Measurements from ENCODE around the gene MAS1. TPM values are rescaled to one million over a fixed set of nuclear protein-coding genes. Genes with fewer than 3 reads are reported as not detected.

Gene MAS1
- total and polyA plus RNA-seq, 9 donors = 0.04 to 0.38 (median 0.10) TPM; not detected in 1

DNA sequence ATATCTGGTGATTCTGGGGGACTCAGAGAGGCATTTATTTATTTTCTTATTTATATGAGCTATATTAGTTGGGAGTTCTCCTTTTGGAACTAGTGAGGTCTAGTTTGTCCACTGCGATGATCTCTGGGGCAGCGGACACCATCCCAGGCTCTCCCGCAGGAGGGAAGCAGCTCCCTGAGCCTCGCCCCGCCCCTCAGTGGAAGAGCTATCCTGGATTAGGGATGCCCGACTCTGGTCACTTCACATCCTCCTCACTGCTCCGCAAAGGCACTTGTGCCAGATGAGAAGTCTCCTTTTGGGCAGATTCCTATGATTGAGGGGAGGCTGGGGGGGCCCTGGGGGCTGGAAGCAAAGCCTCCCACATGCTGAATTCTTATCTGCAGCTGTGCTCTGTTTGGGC is 3.6 kb upstream of the MAS1 start:
- Histone ChIP-seq H3K36me3 (no peaks in the 10 kb centered on the region), H3K27ac (no peak overlapping the region), H3K4me1 (ENCODE audit: insufficient read depth) (peaks cover 6% of the 10 kb centered on the region), H3K9me3 (no peaks in the 10 kb centered on the region), H3K4me3 (no peak overlapping the region), H3K27me3 (no peaks in the 10 kb centered on the region)
- DNase-seq = no peak
- 57 to 73% (median 67%) methylated on average over 7 of the region's 7 CpGs for WGBS, 3 donors
- TF ChIP-seq, protein P1, sequence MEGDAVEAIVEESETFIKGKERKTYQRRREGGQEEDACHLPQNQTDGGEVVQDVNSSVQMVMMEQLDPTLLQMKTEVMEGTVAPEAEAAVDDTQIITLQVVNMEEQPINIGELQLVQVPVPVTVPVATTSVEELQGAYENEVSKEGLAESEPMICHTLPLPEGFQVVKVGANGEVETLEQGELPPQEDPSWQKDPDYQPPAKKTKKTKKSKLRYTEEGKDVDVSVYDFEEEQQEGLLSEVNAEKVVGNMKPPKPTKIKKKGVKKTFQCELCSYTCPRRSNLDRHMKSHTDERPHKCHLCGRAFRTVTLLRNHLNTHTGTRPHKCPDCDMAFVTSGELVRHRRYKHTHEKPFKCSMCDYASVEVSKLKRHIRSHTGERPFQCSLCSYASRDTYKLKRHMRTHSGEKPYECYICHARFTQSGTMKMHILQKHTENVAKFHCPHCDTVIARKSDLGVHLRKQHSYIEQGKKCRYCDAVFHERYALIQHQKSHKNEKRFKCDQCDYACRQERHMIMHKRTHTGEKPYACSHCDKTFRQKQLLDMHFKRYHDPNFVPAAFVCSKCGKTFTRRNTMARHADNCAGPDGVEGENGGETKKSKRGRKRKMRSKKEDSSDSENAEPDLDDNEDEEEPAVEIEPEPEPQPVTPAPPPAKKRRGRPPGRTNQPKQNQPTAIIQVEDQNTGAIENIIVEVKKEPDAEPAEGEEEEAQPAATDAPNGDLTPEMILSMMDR (IDR thresholded peaks at IDR 0.05) = no peak
- TF ChIP-seq POLR2A (IDR thresholded peaks at IDR 0.05) (no peak), EP300 (IDR thresholded peaks at IDR 0.05) (no peak)
- intact Hi-C loops (cut with DNase I) = no loop called here

DNA sequence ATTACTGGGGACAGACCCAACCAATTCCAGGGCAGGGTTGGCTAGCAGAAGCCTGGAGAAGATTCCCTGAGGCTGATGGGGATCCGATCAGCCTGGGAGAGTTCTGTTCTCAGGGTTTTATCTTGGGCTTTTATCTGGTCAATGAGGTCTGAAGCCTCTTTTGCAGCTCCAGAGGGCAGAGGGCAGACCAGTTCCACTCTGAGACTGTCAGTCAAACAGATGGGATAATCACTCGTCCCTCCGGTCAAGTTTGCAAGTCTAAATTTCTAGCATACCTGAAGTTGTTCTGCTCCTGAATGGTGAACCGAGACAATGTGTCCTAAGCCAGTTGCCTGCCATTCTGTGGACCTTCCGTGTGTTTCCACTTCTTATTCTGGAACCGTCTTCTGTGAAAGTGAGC is 3.0 kb upstream of the MAS1 start:
- Histone ChIP-seq H3K4me1 (ENCODE audit: insufficient read depth) (peaks cover 6% of the 10 kb centered on the region), H3K36me3 (no peaks in the 10 kb centered on the region), H3K27ac (no peak overlapping the region), H3K9me3 (no peaks in the 10 kb centered on the region), H3K27me3 (no peaks in the 10 kb centered on the region), H3K4me3 (no peak overlapping the region)
- intact Hi-C loops (cut with DNase I) = no loop called here
- 80 to 86% (median 84%) methylated on average over 6 of the region's 6 CpGs for WGBS, 3 donors
- no peak for DNase-seq
- no peak for TF ChIP-seq EP300 (IDR thresholded peaks at IDR 0.05)
- TF ChIP-seq, protein P1 (IDR thresholded peaks at IDR 0.05) = no peak
- TF ChIP-seq POLR2A (IDR thresholded peaks at IDR 0.05) = no peak

- no peaks in the 10 kb centered on the region for H3K27me3 ChIP-seq
- H3K9me3 ChIP-seq = no peaks in the 10 kb centered on the region
- H3K36me3 ChIP-seq = no peaks in the 10 kb centered on the region
- no peak overlapping the region for H3K27ac ChIP-seq
- H3K4me1 ChIP-seq (ENCODE audit: insufficient read depth) = peaks cover 6% of the 10 kb centered on the region
- TF ChIP-seq, protein P1 (IDR thresholded peaks at IDR 0.05) = no peak
- 80 to 92% (median 81%) methylated on average over 7 of the region's 7 CpGs for WGBS, 3 donors
- intact Hi-C loops (cut with DNase I) = no loop called here
- no peak overlapping the region for H3K4me3 ChIP-seq
- no peak for DNase-seq
Observed at GRCh38 chr6:159890201-159890600, 587 bp upstream of the MAS1 start.

GRCh38 chr6:159892053-159892452 is 1.3 kb downstream of the MAS1 start:
- Histone ChIP-seq H3K27ac (no peak overlapping the region), H3K27me3 (no peaks in the 10 kb centered on the region), H3K4me1 (ENCODE audit: insufficient read depth) (peaks cover 6% of the 10 kb centered on the region), H3K4me3 (no peak overlapping the region), H3K36me3 (no peaks in the 10 kb centered on the region), H3K9me3 (no peaks in the 10 kb centered on the region)
- intact Hi-C loops (cut with DNase I) = no loop called here
- no peak for DNase-seq
- TF ChIP-seq, protein P1 (IDR thresholded peaks at IDR 0.05) = no peak
- no peak for TF ChIP-seq POLR2A (IDR thresholded peaks at IDR 0.05)
- no peak for TF ChIP-seq EP300 (IDR thresholded peaks at IDR 0.05)
- 88 to 95% (median 94%) methylated on average over 4 of the region's 4 CpGs for whole genome bisulfite sequencing, 3 donors

GRCh38 chr6:159893064-159893463 is 2.3 kb downstream of the MAS1 start:
- TF ChIP-seq EP300 (IDR thresholded peaks at IDR 0.05) = no peak
- Histone ChIP-seq H3K27ac (no peak overlapping the region), H3K36me3 (no peaks in the 10 kb centered on the region), H3K9me3 (no peaks in the 10 kb centered on the region), H3K27me3 (no peaks in the 10 kb centered on the region), H3K4me1 (ENCODE audit: insufficient read depth) (peaks cover 6% of the 10 kb centered on the region), H3K4me3 (no peak overlapping the region)
- intact Hi-C loops (cut with DNase I) = no loop called here
- whole genome bisulfite sequencing, 3 donors = 95 to 99% (median 96%) methylated on average over 3 of the region's 3 CpGs
- no peak for DNase-seq

Measured in ovary (tissue), 9 donors.